Measurements from ENCODE around the gene SAMD1. TPM values are rescaled to one million over a fixed set of nuclear protein-coding genes. Genes with fewer than 3 reads are reported as not detected.

SAMD1 gene
- total and polyA plus RNA-seq, 2 experiments from 2014 or later, result 32.2 to 69.0 TPM

DNA sequence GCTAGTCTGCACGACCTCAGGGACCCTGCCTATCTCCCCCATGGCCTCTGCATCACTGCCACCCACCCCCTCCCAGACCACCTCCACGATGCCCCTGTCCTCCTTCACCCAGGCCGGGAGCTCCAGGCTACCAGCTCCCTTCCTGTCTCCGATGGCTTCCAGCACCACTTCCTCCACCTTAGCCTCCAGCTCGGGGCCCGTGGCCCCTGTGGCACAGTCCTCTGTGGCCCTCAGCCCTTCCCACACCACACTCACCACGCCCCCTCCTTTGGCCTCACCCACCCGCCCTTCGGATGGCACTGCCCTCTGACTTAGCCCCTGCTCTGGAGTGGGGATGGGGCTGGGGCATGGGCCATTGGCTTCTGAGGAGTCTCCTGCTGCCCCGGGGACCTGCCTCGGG is 35.8 kb downstream of the SAMD1 start (continued):
- TF ChIP-seq, protein P1, sequence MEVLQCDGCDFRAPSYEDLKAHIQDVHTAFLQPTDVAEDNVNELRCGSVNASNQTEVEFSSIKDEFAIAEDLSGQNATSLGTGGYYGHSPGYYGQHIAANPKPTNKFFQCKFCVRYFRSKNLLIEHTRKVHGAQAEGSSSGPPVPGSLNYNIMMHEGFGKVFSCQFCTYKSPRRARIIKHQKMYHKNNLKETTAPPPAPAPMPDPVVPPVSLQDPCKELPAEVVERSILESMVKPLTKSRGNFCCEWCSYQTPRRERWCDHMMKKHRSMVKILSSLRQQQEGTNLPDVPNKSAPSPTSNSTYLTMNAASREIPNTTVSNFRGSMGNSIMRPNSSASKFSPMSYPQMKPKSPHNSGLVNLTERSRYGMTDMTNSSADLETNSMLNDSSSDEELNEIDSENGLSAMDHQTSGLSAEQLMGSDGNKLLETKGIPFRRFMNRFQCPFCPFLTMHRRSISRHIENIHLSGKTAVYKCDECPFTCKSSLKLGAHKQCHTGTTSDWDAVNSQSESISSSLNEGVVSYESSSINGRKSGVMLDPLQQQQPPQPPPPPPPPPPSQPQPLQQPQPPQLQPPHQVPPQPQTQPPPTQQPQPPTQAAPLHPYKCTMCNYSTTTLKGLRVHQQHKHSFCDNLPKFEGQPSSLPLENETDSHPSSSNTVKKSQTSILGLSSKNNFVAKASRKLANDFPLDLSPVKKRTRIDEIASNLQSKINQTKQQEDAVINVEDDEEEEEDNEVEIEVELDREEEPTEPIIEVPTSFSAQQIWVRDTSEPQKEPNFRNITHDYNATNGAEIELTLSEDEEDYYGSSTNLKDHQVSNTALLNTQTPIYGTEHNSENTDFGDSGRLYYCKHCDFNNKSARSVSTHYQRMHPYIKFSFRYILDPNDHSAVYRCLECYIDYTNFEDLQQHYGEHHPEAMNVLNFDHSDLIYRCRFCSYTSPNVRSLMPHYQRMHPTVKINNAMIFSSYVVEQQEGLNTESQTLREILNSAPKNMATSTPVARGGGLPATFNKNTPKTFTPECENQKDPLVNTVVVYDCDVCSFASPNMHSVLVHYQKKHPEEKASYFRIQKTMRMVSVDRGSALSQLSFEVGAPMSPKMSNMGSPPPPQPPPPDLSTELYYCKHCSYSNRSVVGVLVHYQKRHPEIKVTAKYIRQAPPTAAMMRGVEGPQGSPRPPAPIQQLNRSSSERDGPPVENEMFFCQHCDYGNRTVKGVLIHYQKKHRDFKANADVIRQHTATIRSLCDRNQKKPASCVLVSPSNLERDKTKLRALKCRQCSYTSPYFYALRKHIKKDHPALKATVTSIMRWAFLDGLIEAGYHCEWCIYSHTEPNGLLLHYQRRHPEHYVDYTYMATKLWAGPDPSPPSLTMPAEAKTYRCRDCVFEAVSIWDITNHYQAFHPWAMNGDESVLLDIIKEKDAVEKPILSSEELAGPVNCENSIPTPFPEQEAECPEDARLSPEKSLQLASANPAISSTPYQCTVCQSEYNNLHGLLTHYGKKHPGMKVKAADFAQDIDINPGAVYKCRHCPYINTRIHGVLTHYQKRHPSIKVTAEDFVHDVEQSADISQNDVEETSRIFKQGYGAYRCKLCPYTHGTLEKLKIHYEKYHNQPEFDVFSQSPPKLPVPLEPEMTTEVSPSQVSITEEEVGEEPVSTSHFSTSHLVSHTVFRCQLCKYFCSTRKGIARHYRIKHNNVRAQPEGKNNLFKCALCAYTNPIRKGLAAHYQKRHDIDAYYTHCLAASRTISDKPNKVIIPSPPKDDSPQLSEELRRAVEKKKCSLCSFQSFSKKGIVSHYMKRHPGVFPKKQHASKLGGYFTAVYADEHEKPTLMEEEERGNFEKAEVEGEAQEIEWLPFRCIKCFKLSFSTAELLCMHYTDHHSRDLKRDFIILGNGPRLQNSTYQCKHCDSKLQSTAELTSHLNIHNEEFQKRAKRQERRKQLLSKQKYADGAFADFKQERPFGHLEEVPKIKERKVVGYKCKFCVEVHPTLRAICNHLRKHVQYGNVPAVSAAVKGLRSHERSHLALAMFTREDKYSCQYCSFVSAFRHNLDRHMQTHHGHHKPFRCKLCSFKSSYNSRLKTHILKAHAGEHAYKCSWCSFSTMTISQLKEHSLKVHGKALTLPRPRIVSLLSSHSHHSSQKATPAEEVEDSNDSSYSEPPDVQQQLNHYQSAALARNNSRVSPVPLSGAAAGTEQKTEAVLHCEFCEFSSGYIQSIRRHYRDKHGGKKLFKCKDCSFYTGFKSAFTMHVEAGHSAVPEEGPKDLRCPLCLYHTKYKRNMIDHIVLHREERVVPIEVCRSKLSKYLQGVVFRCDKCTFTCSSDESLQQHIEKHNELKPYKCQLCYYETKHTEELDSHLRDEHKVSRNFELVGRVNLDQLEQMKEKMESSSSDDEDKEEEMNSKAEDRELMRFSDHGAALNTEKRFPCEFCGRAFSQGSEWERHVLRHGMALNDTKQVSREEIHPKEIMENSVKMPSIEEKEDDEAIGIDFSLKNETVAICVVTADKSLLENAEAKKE (CRISPR knock-in tag; IDR thresholded peaks at IDR 0.05), result no peak

DNA sequence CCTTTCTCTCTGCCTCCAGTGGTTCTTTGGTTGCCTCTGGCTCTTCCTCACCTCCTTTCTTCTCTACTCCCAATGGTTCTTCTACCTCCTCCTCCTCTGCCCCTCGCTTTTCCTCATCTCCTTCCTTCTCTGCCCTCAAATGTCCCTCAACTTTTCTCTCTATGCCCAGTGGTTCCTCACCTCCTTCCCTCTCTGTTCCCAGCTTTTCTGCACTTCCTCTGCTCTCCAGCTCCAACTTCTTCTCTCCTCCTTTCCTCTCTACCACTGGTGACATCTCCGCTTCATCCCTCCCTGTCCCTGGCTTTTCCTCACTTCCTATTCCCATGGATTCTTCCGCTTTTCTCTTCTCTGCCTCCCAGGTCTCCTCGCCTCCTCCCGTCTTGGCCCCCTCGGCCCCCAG is 36.5 kb downstream of the SAMD1 start:
- Histone ChIP-seq H3K79me2 (replicated peaks; ENCODE audit: insufficient read depth) (no peaks in the 10 kb centered on the region), H3K4me2 (no peak overlapping the region), H3K4me1 (ENCODE audit: insufficient read depth) (peaks cover 4% of the 10 kb centered on the region; the same call in 1 of the 2 replicates), H3K27me3 (ENCODE audit: insufficient read depth) (peaks cover 15% of the 10 kb centered on the region), H4K20me1 (replicated peaks; ENCODE audit: insufficient read depth) (no peaks in the 10 kb centered on the region; the same call in 1 of the 2 replicates), H2AFZ (no peak overlapping the region), H3K36me3 (ENCODE audit: insufficient read depth) (no peaks in the 10 kb centered on the region), H3K9me2 (ENCODE audit: insufficient read depth) (no peaks in the 10 kb centered on the region), H3F3A (replicated peaks; ENCODE audit: low read depth) (no peaks in the 10 kb centered on the region; the same call in 1 of the 2 replicates), H3K4me3 (no peak overlapping the region), H3K27ac (ENCODE audit: low read depth) (no peak overlapping the region)
- no peak overlapping the region; the same call in 2 of the 3 replicates for H3K4me3 Mint-ChIP-seq
- no peaks in the 10 kb centered on the region; the same call in 2 of the 3 replicates for H3K9me3 Mint-ChIP-seq
- H3K27me3 Mint-ChIP-seq (ENCODE audit: insufficient read depth, low read depth, poor library complexity), result peaks cover 29% of the 10 kb centered on the region
- H3K27ac Mint-ChIP-seq, result no peak overlapping the region
- H3K4me1 Mint-ChIP-seq, result peaks cover 9% of the 10 kb centered on the region; the same call in 2 of the 3 replicates
- peaks cover 24% of the 10 kb centered on the region for H3K36me3 Mint-ChIP-seq (ENCODE audit: low read depth)
- ATAC-seq (no peak), DNase-seq (ENCODE audit: low spot score) (no peak)
- TF ChIP-seq CREB1 (CRISPR knock-in tag; IDR thresholded peaks at IDR 0.05; ENCODE audit: low read depth), result no peak
- no peak for TF ChIP-seq EZH2 (IDR thresholded peaks at IDR 0.05; ENCODE audit: low read depth, unreplicated experiment)
- TF ChIP-seq, protein P2, sequence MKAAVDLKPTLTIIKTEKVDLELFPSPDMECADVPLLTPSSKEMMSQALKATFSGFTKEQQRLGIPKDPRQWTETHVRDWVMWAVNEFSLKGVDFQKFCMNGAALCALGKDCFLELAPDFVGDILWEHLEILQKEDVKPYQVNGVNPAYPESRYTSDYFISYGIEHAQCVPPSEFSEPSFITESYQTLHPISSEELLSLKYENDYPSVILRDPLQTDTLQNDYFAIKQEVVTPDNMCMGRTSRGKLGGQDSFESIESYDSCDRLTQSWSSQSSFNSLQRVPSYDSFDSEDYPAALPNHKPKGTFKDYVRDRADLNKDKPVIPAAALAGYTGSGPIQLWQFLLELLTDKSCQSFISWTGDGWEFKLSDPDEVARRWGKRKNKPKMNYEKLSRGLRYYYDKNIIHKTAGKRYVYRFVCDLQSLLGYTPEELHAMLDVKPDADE (IDR thresholded peaks at IDR 0.05), result no peak
- TF ChIP-seq, protein P3, sequence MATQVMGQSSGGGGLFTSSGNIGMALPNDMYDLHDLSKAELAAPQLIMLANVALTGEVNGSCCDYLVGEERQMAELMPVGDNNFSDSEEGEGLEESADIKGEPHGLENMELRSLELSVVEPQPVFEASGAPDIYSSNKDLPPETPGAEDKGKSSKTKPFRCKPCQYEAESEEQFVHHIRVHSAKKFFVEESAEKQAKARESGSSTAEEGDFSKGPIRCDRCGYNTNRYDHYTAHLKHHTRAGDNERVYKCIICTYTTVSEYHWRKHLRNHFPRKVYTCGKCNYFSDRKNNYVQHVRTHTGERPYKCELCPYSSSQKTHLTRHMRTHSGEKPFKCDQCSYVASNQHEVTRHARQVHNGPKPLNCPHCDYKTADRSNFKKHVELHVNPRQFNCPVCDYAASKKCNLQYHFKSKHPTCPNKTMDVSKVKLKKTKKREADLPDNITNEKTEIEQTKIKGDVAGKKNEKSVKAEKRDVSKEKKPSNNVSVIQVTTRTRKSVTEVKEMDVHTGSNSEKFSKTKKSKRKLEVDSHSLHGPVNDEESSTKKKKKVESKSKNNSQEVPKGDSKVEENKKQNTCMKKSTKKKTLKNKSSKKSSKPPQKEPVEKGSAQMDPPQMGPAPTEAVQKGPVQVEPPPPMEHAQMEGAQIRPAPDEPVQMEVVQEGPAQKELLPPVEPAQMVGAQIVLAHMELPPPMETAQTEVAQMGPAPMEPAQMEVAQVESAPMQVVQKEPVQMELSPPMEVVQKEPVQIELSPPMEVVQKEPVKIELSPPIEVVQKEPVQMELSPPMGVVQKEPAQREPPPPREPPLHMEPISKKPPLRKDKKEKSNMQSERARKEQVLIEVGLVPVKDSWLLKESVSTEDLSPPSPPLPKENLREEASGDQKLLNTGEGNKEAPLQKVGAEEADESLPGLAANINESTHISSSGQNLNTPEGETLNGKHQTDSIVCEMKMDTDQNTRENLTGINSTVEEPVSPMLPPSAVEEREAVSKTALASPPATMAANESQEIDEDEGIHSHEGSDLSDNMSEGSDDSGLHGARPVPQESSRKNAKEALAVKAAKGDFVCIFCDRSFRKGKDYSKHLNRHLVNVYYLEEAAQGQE (IDR thresholded peaks at IDR 0.05; ENCODE audit: unreplicated experiment), result no peak
- no peak for TF ChIP-seq NANOG (IDR thresholded peaks at IDR 0.05; ENCODE audit: borderline replicate concordance)
